Vagina (tissue), 2 donors: ENCODE data around the gene IGSF1.

Experiments used
- POLR2A ChIP-seq, 2 donors: fragments of 450-650 bp; IDR thresholded peaks; one replicate each; pipeline ENCODE4 v1.6.1; 2017; ENCODE audit warnings: antibody characterized with exemption in 2 of 2, mild to moderate bottlenecking in 2 of 2, moderate library complexity in 2 of 2
- POLR2AphosphoS5 ChIP-seq, 2 donors: sonication (generic); formaldehyde crosslinking; IDR thresholded peaks; one replicate each; pipeline ENCODE4 v1.9.0; 2017; ENCODE audit warnings: antibody characterized with exemption in 2 of 2, mild to moderate bottlenecking in 2 of 2, low read depth in 1 of 2; ENCODE audit not compliant: insufficient read depth in 1 of 2
- TF ChIP-seq, protein P1 (sequence below), 3 experiments: fragments of 450-650 bp in 2 of 3; fragments of 200-600 bp in 1 of 3; sonication (generic) in 1 of 3; IDR thresholded peaks; one replicate each; pipeline ENCODE4 v1.5.1; 2017 to 2019; ENCODE audit warnings: antibody characterized with exemption in 3 of 3, mild to moderate bottlenecking in 2 of 3, moderate library complexity in 2 of 3

GRCh38 chrX:131322651-131323050 lies 33.5 kb upstream of the IGSF1 start:
- no peak for TF ChIP-seq POLR2A (IDR thresholded peaks at IDR 0.05)
- TF ChIP-seq, protein P1, sequence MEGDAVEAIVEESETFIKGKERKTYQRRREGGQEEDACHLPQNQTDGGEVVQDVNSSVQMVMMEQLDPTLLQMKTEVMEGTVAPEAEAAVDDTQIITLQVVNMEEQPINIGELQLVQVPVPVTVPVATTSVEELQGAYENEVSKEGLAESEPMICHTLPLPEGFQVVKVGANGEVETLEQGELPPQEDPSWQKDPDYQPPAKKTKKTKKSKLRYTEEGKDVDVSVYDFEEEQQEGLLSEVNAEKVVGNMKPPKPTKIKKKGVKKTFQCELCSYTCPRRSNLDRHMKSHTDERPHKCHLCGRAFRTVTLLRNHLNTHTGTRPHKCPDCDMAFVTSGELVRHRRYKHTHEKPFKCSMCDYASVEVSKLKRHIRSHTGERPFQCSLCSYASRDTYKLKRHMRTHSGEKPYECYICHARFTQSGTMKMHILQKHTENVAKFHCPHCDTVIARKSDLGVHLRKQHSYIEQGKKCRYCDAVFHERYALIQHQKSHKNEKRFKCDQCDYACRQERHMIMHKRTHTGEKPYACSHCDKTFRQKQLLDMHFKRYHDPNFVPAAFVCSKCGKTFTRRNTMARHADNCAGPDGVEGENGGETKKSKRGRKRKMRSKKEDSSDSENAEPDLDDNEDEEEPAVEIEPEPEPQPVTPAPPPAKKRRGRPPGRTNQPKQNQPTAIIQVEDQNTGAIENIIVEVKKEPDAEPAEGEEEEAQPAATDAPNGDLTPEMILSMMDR (IDR thresholded peaks at IDR 0.05): no peak
- no peak for TF ChIP-seq POLR2AphosphoS5 (IDR thresholded peaks at IDR 0.05; ENCODE audit: insufficient read depth in 1 of 2, low read depth in 1 of 2)
